Endothelial cell of umbilical vein (primary cell): ENCODE data around the gene TRAPPC10. TPM values are rescaled to one million over a fixed set of nuclear protein-coding genes. Genes with fewer than 3 reads are reported as not detected.

ENCODE experiments used
- BruUV-seq: library from RNA; stranded (reverse); fragments of 400-500 nt; replicated peaks from 2 replicates; lab custom pipeline; 2021; lab: Mats Ljungman, UMichigan
- CTCF ChIA-PET: fragments of 300-600, 350-600 bp; sonication (Branson Sonifier 250); formaldehyde crosslinking; loops from one replicate; lab custom pipeline; 2021; ENCODE audit warnings: antibody characterized with exemption, inconsistent platforms; lab: Charles Lee
- POLR2A ChIA-PET: fragments of 300-600, 350-600 bp; sonication (Branson Sonifier 250); formaldehyde crosslinking; loops from one replicate; lab custom pipeline; 2021; ENCODE audit warnings: antibody characterized with exemption, inconsistent platforms; lab: Charles Lee
- DNase-seq: peaks from one replicate; pipeline ENCODE4 v3.0.0-alpha.2; 2011; ENCODE audit warnings: low read depth, low spot score
- FAIRE-seq: peaks from 2 replicates; lab custom pipeline; 2011; peaks lifted over from hg19 to GRCh38; lab: Jason Lieb, UNC
- H2AFZ ChIP-seq: 2 replicates; pipeline ENCODE4 v1.6.0; 2012; ENCODE audit warnings: low read depth, low read length, control low read depth, inconsistent platforms
- H3K27ac ChIP-seq: 2 replicates; pipeline ENCODE4 v1.5.1; 2011; ENCODE audit warnings: low read depth, mild to moderate bottlenecking, control low read depth, low read length, moderate library complexity; ENCODE audit not compliant: insufficient read depth
- H3K27me3 ChIP-seq, 2 experiments: 2 replicates each; pipeline versions ENCODE4 v1.6.0 to v1.6.1; 2011; ENCODE audit warnings: low read length in 2 of 2, mixed read lengths in 1 of 2; ENCODE audit not compliant: control insufficient read depth in 2 of 2, insufficient read depth in 2 of 2
- H3K36me3 ChIP-seq, 2 experiments: 2 replicates in 1 of 2; 3 replicates in 1 of 2; pipeline ENCODE4 v1.5.1; 2011; ENCODE audit warnings: low read length in 2 of 2, mild to moderate bottlenecking in 1 of 2, moderate library complexity in 1 of 2; ENCODE audit not compliant: control insufficient read depth in 2 of 2, insufficient read depth in 2 of 2; ENCODE audit errors: extremely low read depth in 1 of 2
- H3K4me1 ChIP-seq: 3 replicates; pipeline ENCODE4 v1.5.1; 2011; ENCODE audit warnings: mild to moderate bottlenecking, low read length; ENCODE audit not compliant: control insufficient read depth, insufficient read depth; ENCODE audit errors: extremely low read depth
- H3K4me2 ChIP-seq: 2 replicates; pipeline ENCODE4 v1.6.1; 2011; ENCODE audit warnings: low read length, control low read depth, mixed read lengths; ENCODE audit not compliant: insufficient read depth
- H3K4me3 ChIP-seq, 3 experiments: fragments of 200-600 bp in 1 of 3; sonication (generic), shearing (Covaris generic) in 1 of 3; replicated peaks in 1 of 3; 2 replicates each; pipeline ENCODE4 v1.5.1; 2011 to 2016; ENCODE audit warnings: control low read depth in 3 of 3, low read length in 3 of 3, mild to moderate bottlenecking in 2 of 3, inconsistent platforms in 1 of 3, low read depth in 1 of 3, moderate library complexity in 1 of 3; ENCODE audit not compliant: insufficient read depth in 1 of 3
- H3K79me2 ChIP-seq: 2 replicates; pipeline ENCODE4 v1.6.0; 2012; ENCODE audit warnings: low read length, inconsistent platforms; ENCODE audit not compliant: control insufficient read depth, insufficient read depth
- H3K9ac ChIP-seq: replicated peaks from 2 replicates; pipeline ENCODE3; 2011; ENCODE audit warnings: low read length, control low read depth; ENCODE audit not compliant: insufficient read depth; ENCODE audit errors: extremely low read depth
- H3K9me1 ChIP-seq: replicated peaks from 3 replicates; pipeline ENCODE4 v1.6.0; 2011; ENCODE audit warnings: mild to moderate bottlenecking, low read length; ENCODE audit not compliant: control insufficient read depth, insufficient read depth; ENCODE audit errors: extremely low read depth
- H3K9me3 ChIP-seq: replicated peaks from 2 replicates; pipeline ENCODE4 v1.5.1; 2012; ENCODE audit warnings: low read length, inconsistent platforms; ENCODE audit not compliant: control insufficient read depth, insufficient read depth
- H4K20me1 ChIP-seq: replicated peaks from 2 replicates; pipeline ENCODE3; 2011; ENCODE audit warnings: mild to moderate bottlenecking, low read length; ENCODE audit not compliant: control insufficient read depth, insufficient read depth; ENCODE audit errors: extremely low read depth
- EZH2 ChIP-seq: IDR thresholded peaks from 2 replicates; pipeline ENCODE4 v1.6.1; 2012; ENCODE audit warnings: borderline replicate concordance, low read depth, mild to moderate bottlenecking, moderate library complexity, low read length, inconsistent platforms; ENCODE audit not compliant: severe bottlenecking
- FOS ChIP-seq: IDR thresholded peaks from 2 replicates; pipeline ENCODE4 v1.6.1; 2011; ENCODE audit warnings: mild to moderate bottlenecking, low read length, moderate library complexity, borderline replicate concordance; ENCODE audit not compliant: insufficient read depth
- GATA2 ChIP-seq: IDR thresholded peaks from 2 replicates; pipeline ENCODE4 v1.7.0; 2011; ENCODE audit warnings: low read depth, mild to moderate bottlenecking, moderate library complexity, mixed read lengths, low read length; ENCODE audit not compliant: insufficient read length, insufficient read depth
- JUN ChIP-seq: IDR thresholded peaks from 2 replicates; pipeline ENCODE4 v1.6.1; 2011; ENCODE audit warnings: borderline replicate concordance, low read depth; ENCODE audit not compliant: insufficient read length, insufficient read depth
- MYC ChIP-seq: IDR thresholded peaks from one replicate; pipeline ENCODE4 v1.6.1; 2011; ENCODE audit warnings: mild to moderate bottlenecking, low read depth, low read length
- POLR2A ChIP-seq: IDR thresholded peaks from 2 replicates; pipeline ENCODE4 v1.6.1; 2012; ENCODE audit warnings: low read depth, mild to moderate bottlenecking, control low read depth, low read length
- POLR2AphosphoS5 ChIP-seq: IDR thresholded peaks from 2 replicates; pipeline ENCODE4 v1.6.1; 2012; ENCODE audit warnings: low read depth, mild to moderate bottlenecking, control low read depth, low read length, moderate library complexity; ENCODE audit not compliant: insufficient read depth
- dilution Hi-C: fragments of 300-500 bp; cut with MboI; formaldehyde crosslinking; loops from one replicate; pipeline ENCODE4 v1.15.0; 2019; ENCODE audit warnings: low sequenced_read_pairs; ENCODE audit not compliant: extremely low pct_ligation_motif_present
- intact Hi-C: fragments of 100-400 bp; cut with micrococcal nuclease; formaldehyde crosslinking; loops from one replicate; pipeline ENCODE4 v1.10.0; 2022
- polyA plus RNA-seq, 4 experiments: library from polyadenylated mRNA; depleted of rRNA in 3 of 4; stranded (reverse) in 3 of 4; unstranded in 1 of 4; fragments of >200 nt; gene quantifications; 2 replicates each; pipeline versions ENCODE4 v1.2.1 to v1.2.3, GENCODE V29; 2011 to 2012; ENCODE audit warnings: missing spikeins in 1 of 4
- total RNA-seq: library from RNA; stranded (reverse); gene quantifications from 2 replicates; pipeline ENCODE4 v1.2.3, GENCODE V29; 2021
- TF ChIP-seq, protein P1 (sequence below), 2 donors: IDR thresholded peaks; 1 replicate in 1 of 2; 2 replicates in 1 of 2; pipeline ENCODE4 v1.5.1; 2011; ENCODE audit warnings: low read length in 2 of 2, mild to moderate bottlenecking in 2 of 2, moderate library complexity in 2 of 2, control low read depth in 1 of 2, inconsistent platforms in 1 of 2, low read depth in 1 of 2; ENCODE audit not compliant: insufficient read depth in 1 of 2; ENCODE audit errors: extremely low read depth in 1 of 2
- TF ChIP-seq, protein P2 (sequence below): IDR thresholded peaks from 2 replicates; pipeline ENCODE4 v1.6.1; 2011; ENCODE audit not compliant: insufficient read depth, insufficient read length

TRAPPC10 gene
- total and polyA plus RNA-seq, 2 donors (not counting 3 experiments of a cell fraction or from before 2014, with no cell fraction given) = 21.5 to 33.6 TPM

DNA sequence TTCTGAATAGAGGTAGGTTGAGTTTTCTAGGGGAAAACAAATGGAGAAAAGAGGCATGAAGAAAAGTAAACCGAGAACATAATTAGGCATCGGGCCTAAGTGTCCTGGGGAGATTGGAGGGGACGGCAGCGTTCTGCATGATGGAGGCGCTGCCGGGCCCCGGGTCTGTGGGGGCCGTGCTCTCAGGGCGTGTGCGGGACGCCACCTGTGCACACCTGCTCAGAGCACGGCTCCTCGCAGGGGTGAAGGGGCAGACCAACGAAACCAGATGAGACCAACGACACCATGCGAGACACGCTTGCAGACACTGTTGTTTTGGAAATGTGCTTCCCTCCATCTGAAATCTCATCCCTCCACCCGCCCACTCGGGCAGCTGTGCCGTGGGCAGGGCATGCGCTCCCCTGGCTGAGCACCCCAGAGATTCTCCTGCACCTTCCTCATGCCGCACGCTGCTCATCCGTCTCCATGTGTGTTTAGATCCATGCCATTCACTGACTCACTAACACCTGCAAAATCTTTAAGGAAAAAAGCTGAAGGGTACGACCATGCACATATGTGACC is 28.2 kb upstream of the TRAPPC10 start:
- dilution Hi-C loops (no loop called here), intact Hi-C loops (no loop called here)
- no peaks in the 10 kb centered on the region for H3K9me3 ChIP-seq
- no peak overlapping the region for H3K4me2 ChIP-seq
- H3K4me1 ChIP-seq = no peaks in the 10 kb centered on the region
- H2AFZ ChIP-seq = no peak overlapping the region
- TF ChIP-seq, protein P1, sequence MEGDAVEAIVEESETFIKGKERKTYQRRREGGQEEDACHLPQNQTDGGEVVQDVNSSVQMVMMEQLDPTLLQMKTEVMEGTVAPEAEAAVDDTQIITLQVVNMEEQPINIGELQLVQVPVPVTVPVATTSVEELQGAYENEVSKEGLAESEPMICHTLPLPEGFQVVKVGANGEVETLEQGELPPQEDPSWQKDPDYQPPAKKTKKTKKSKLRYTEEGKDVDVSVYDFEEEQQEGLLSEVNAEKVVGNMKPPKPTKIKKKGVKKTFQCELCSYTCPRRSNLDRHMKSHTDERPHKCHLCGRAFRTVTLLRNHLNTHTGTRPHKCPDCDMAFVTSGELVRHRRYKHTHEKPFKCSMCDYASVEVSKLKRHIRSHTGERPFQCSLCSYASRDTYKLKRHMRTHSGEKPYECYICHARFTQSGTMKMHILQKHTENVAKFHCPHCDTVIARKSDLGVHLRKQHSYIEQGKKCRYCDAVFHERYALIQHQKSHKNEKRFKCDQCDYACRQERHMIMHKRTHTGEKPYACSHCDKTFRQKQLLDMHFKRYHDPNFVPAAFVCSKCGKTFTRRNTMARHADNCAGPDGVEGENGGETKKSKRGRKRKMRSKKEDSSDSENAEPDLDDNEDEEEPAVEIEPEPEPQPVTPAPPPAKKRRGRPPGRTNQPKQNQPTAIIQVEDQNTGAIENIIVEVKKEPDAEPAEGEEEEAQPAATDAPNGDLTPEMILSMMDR (IDR thresholded peaks at IDR 0.05; ENCODE audit: extremely low read depth in 1 of 2, insufficient read depth in 1 of 2, low read depth in 1 of 2, low read length in 2 of 2) = no peak
- TF ChIP-seq, protein P2, sequence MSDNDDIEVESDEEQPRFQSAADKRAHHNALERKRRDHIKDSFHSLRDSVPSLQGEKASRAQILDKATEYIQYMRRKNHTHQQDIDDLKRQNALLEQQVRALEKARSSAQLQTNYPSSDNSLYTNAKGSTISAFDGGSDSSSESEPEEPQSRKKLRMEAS = no peak
- TF ChIP-seq MYC = no peak
- TF ChIP-seq POLR2AphosphoS5 = no peak
- TF ChIP-seq POLR2A = no peak
- no peak for TF ChIP-seq FOS
- TF ChIP-seq JUN = no peak
- TF ChIP-seq GATA2 = no peak
- TF ChIP-seq EZH2 = no peak
- POLR2A ChIA-PET = no interaction called here
- H4K20me1 ChIP-seq = no peaks in the 10 kb centered on the region
- H3K36me3 ChIP-seq = peaks cover 0 to 6% of the 10 kb centered on the region in 2 experiments
- no peaks in the 10 kb centered on the region for H3K9me1 ChIP-seq
- no peaks in the 10 kb centered on the region for H3K79me2 ChIP-seq
- peaks cover 3 to 4% of the 10 kb centered on the region in 2 experiments for H3K27me3 ChIP-seq
- FAIRE-seq = no peak
- CTCF ChIA-PET = interaction anchor here (0.6 to 0.9 kb wide), 3 partner anchors 8 to 727 kb away, joined by 3 to 4 read pairs (median 4); no protein-coding TSS in a partner anchor
- H3K4me3 ChIP-seq = no peak overlapping the region
- H3K27ac ChIP-seq = no peak overlapping the region
- DNase-seq = no peak
- no peak overlapping the region for H3K9ac ChIP-seq
- BruUV-seq = TSS peak; percentile 12
